Loucy (cell line): ENCODE results near the gene E2F3.

Source experiments
- EZH2phosphoT487 ChIP-seq: fragments of 200-600 bp; IDR thresholded peaks from 2 replicates; pipeline ENCODE4 v1.6.1; 2018; ENCODE audit warnings: antibody characterized with exemption, mild to moderate bottlenecking, moderate library complexity, borderline replicate concordance
- TF ChIP-seq, protein P1 (sequence below): fragments of 200-600 bp; sonication (generic); conservative IDR thresholded peaks from 2 replicates; pipeline ENCODE4 v1.5.1; 2014; ENCODE audit warnings: mild to moderate bottlenecking, antibody characterized with exemption, low read length

DNA sequence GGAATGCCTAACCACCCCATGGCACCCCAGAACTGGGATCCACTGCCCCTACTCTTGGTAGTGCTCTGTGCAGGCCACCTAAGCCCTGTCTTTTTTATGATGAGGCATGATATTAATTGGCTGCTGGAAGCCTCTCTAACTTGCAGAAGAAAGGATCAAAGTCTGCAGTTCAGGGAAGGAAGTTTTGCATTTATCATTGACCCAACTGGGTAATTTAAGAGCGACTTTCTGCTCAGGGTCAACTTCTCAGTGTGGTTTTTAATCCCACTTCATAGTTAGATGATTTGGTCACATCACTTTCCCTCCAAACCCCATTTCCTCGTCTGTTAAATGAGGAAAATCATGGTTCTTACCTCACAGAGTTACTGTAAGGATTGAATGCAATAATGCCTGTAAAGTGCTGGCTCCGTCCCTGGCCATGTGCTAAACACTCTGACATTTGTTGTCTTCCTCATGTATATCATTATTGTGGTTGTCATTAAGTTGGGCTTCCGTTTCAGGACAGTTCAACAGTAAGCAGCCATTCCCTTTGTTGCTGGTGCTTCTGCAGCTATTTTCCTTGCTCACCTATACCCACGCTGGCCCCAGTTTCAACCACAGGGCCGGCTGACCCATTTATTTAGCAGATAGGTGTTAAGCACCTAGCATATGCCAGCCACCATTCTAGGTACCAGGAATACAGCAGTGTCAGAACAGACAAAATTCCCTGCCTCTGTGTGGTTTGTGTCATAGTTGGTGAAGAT is 14.2 kb downstream of the E2F3 start:
- TF ChIP-seq, protein P1, sequence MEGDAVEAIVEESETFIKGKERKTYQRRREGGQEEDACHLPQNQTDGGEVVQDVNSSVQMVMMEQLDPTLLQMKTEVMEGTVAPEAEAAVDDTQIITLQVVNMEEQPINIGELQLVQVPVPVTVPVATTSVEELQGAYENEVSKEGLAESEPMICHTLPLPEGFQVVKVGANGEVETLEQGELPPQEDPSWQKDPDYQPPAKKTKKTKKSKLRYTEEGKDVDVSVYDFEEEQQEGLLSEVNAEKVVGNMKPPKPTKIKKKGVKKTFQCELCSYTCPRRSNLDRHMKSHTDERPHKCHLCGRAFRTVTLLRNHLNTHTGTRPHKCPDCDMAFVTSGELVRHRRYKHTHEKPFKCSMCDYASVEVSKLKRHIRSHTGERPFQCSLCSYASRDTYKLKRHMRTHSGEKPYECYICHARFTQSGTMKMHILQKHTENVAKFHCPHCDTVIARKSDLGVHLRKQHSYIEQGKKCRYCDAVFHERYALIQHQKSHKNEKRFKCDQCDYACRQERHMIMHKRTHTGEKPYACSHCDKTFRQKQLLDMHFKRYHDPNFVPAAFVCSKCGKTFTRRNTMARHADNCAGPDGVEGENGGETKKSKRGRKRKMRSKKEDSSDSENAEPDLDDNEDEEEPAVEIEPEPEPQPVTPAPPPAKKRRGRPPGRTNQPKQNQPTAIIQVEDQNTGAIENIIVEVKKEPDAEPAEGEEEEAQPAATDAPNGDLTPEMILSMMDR = no peak
- TF ChIP-seq EZH2phosphoT487 = no peak
